HPDE6-E6E7 (cell line): ENCODE results near the gene IL21R.

ENCODE experiments used
- DNase-seq: peaks from one replicate; pipeline ENCODE4 v3.0.0; 2011; ENCODE audit warnings: missing footprints; ENCODE audit errors: extremely low spot score

Gene IL21R

DNA sequence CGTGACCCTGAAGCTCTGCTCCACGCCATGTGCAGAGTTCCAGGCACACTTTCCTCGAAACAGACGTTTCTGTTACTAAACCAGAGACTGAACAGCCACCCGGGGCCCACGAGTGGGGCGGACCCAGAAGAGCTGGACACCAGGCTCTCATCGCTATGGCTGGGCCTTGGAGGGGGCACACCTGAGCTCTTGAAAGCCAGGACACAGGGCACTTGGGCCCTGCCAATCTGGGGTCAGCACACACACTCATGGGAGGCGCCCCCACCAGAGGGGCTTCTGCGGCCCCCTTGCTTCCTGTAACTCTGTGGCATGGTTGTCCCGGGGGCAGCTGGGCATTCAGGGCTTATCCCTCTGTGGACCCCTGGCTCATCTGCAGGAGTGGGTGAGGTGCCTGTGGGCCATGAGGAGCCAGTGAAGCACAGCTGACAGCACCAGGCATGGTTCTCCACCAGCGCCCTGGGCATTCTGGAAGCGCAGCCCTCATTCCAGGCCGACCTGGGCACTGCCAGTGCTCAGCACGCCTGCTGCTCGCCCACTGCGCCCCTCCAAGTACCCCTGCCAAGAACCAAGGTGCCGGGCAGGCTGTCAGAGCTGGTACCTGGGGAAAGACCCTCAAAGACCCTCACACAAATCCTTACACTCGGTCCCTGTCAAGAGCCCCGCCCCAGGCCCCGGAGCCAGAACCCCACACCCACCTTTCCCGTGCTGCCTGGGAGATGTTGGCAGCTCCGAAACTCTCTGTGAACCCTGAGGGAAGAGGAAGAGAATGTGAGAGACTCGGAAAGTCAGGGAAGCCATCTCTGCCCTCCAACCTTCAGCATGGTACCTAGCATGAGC lies 61.1 kb downstream of the IL21R start:
- no peak for DNase-seq

GRCh38 chr16:27463741-27464591 lies 62.0 kb downstream of the IL21R start:
- DNase-seq, result no peak

GRCh38 chr16:27464626-27465482 lies 62.9 kb downstream of the IL21R start:
- DNase-seq, result no peak

- DNase-seq, result no peak
These were observed 63.5 kb downstream of the IL21R start for GRCh38 chr16:27465483-27465879.

- DNase-seq, result no peak
These were observed 67.1 kb downstream of the IL21R start for GRCh38 chr16:27468941-27469531.

- no peak for DNase-seq
These were observed 68.8 kb downstream of the IL21R start for GRCh38 chr16:27470567-27471431.

DNA sequence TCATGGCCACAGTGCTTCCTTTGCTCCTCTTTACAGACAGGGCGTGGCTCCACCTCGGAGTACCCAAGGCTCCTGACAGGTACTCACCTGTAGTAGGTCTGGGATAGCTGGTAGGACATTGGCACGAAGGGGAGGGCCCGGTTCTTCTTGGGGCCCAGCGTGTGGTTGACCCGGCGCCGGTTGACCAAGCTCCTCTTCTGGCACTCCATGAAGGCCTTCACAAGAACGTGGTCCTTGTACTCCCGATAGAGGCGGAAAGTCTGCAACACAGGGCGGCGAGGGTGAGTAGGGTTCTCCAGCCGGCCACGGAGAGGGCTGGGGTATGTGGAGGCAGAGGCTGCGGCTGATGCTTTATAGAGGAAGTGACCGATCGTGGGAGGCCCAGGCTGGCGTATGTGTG lies 69.7 kb downstream of the IL21R start:
- DNase-seq, result no peak

DNA sequence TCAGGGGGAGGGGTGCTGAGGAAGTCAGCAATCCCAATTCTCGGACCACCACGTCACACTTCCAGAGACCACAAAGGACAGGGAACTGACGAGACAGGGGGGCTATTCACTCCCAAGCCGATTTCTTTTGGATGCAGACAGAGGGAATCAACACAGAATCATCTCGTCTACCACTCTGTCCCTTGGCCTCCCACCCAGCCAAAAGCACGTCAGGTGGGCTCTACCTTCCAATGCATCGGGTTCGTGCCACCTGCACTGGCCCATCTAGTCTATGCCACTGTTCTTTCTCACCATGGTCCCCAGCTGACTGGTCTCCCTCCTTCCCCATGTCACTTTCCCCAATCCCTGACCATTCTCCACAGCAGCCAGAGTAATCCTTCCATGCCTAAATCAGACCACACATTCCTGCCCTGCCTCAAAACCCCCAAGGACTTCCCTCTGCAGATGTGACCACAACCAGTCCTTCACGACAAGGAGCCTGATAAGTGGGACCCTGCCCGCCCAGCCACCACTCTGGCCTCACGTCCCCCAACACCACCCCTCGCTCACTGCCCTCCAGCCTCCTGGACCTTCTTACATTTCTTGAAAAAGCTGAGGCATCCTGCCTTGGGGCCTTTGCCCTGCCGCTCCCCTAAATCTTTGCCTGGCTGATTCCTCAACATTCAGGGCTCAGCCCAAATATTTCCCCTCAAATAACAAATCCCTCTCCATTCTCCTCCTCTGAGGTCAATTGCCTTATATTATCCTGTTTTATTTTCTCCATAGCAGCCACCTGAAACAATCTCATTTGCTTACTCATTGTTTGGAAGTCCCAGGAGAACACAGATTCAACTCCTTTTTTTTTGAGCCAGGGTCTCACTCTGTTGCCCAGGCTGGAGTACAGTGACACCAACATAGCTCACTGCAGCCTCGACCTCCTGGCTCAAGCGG lies 70.4 kb downstream of the IL21R start:
- DNase-seq, result no peak

DNA sequence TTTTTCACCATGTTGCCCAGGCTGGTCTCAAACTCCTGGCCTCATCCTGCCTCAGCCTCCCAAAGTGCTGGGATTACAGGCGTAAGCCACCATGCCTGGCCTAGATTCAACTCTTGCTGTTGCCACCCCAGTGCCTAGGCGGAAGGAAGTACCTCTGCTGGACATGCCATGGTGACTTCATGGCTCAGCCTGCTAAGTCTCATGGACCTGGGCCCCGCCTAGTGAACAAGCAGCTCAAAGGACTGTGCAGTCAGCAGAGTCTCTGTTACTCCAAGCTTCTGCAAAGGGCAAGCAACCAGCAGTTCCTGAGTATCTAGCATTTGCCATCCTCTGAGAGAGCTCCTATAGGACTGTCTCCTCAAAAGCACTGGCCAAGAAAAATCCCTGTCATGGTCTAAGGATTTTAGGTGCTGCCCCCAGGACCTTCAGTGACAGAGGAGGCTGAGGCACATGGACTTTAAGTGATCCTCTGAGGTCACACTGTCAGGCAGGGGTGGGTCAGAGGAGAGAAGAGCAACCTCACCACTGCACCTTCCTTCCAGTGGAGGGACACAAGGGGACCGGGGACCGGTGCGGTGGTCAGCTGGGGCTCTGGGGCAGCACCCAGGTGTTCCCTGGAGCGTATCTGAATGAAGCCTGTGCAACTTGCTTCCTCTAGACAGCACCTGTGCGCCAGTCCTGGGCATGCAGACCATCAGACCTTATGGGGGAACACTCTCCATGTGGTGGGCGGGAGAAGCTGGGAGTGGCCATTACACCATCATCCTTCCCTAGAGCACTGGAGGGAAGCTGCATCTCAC lies 71.3 kb downstream of the IL21R start:
- no peak for DNase-seq

DNA sequence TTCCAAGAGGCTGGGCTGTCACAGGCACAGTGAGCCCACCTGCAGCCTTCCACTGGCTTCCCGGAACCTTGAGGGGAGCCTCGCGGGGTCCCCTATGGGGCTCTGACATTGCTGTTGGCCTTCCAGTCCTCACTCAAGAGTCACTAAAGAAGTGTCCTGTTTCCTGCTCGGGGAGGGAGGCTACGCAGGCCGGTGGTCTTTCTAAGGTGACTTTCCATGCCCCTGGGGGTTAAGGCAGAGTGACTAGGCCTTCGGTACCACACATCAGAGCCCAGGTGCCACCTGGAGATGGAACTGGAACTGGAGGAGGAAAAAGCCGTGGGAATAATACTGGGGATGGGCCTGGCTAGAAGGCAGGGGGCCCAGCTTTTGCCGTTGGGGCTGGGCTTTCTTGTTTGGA lies 72.1 kb downstream of the IL21R start:
- no peak for DNase-seq

DNA sequence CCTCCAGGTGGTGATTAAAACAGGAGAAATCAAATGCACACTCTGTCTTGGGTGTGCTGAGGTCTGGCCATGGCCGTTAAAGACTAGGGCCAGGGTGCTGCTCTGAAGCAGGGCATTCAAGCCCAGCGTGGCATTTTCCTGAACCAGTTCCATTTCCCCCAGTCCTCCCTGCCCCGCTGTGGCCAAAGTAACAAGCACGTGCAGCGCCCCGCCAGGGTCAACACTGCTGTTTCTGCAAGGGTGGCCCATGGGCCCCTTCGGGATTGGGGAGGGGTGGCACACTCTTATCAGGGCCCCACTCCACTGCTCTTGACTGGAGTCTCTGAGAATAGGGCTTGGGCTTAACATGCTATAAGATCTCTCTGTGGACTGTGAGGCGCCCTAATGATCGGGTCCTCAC lies 72.9 kb downstream of the IL21R start:
- DNase-seq, result no peak

GRCh38 chr16:27475561-27475960 lies 73.6 kb downstream of the IL21R start:
- no peak for DNase-seq

DNA sequence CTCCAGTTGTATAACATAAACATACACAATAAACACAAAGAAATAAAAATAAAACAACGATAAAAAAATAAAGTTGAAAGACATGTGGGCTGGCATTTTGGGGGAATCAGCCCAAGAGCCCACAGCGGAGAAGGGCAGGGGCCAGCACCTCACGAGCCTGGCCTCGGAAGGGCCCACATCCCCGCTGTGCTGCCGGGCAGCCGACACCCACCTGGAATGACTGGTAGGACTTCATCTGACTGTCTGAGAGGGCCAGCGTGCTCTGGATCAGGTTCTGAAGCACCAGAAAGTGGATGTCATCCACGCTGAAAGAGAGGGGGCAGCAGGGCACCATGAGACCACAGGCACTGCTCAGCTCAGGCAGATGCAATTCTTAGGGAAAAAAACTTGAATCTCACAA lies 74.3 kb downstream of the IL21R start:
- no peak for DNase-seq

DNA sequence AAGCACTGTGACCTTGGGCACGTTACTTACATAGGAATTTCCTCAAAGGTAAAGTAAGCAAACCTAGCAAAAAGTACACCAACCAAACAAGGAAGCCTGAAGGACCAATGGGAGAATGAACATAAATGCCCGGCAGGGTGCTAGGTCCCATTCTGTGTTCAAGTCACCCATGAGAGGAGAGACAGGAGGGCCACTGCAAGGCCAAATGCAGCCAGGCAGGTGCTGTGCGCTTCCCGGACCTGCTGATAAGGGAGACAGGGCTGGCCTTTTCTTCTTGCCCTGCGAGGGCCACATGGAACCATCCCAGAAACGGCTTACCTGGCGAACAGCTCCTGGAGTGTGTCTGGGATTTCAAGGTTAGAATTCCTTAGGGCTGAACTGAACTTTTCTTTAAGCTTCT lies 78.8 kb downstream of the IL21R start:
- no peak for DNase-seq

- DNase-seq, result no peak
These were observed 79.4 kb downstream of the IL21R start for GRCh38 chr16:27481282-27481934.

DNA sequence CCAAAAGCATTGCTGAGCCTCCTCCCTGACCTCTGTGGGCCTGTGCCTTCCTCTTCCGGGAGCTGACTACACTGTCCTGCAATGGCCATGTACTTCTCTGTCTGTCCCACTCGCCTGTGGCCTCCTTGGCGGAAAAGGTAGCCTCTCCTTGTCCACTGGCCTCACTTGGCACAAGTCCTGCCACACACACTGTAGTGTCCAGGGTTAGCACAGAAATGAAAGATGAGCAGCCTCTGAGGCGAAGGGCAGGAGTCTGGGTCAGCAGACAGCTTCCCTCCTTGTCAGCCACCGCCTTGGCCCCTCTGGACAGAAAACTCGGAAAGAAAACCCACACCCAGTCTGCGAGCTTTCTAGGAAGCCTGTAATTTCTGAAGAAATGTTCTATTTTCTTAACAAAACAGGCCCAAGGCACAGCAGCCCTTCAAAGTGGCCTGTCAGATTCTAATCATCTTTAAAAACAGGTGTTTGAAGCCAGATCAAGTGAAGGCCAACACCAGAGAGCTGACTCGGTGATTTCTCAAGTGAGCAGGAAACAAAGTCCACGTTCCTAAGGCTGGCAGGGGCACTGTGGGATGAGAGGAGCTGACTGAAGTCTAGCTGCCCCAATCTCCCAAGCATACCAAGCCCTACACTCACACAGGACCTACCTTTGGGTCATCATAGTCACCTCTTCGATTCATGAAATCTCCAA lies 80.6 kb downstream of the IL21R start:
- no peak for DNase-seq

DNA sequence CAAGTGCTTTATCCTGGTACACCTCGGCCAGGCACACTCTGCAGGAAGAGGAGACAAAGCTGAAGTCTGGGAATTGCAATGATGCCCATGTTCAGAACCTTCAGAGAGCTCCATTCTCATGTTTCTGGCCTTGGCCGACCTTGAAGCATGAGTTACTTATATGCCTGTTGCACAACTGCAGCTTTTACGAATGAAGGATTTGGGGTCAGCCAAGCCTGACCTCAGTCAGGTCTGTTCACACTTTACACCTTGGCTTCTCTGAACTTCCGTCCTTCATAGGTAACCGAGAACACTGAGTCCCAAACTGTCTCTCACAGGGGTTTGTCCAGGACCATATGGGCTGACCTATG lies 81.1 kb downstream of the IL21R start:
- no peak for DNase-seq

DNA sequence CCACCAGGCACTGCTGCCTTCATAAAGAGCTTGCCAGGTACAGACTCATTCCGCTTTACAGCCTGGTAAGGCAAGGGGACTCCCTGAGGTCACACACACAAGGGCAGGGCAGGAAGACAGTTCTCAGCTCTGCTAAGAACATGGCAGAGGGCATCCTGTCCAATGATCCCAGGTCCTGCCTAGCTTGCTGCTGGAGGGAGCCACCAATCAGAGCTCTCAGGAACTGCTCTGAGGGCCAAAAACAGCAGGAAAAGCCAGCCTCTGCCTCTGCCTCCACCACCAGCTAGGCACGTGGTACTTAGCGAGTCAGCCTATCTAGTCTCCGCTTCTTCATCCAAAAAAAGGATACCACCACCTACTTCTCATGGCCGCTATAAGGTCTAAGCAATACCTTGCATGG lies 81.7 kb downstream of the IL21R start:
- DNase-seq, result no peak
